ENCODE data around the gene NUP93. TPM values are rescaled to one million over a fixed set of nuclear protein-coding genes. Genes with fewer than 3 reads are reported as not detected.

NUP93 gene
- polyA plus RNA-seq, 1 donor from 2014 or later, result 237 TPM

GRCh38 chr16:56700631-56701030, 29.3 kb upstream of the NUP93 start:
- Histone ChIP-seq H3K9me3 (ENCODE audit: low read length) (no peaks in the 10 kb centered on the region), H3K4me2 (ENCODE audit: low read length) (no peak overlapping the region), H3K27ac (ENCODE audit: low read length) (no peak overlapping the region), H4K20me1 (ENCODE audit: insufficient read depth) (no peaks in the 10 kb centered on the region), H2AFZ (ENCODE audit: low read depth, low read length) (no peak overlapping the region), H3K27me3 (ENCODE audit: insufficient read depth, low read depth, low read length) (no peaks in the 10 kb centered on the region), H3K36me3 (ENCODE audit: insufficient read depth, low read length) (no peaks in the 10 kb centered on the region), H3K79me2 (replicated peaks; ENCODE audit: insufficient read depth, low read length) (no peaks in the 10 kb centered on the region), H3F3A (ENCODE audit: insufficient read depth, low read length, poor library complexity, severe bottlenecking) (no peaks in the 10 kb centered on the region), H3K9me2 (ENCODE audit: insufficient read depth, low read length) (no peaks in the 10 kb centered on the region), H3K9ac (ENCODE audit: low read length) (no peak overlapping the region), H3K4me3 (ENCODE audit: low read length) (no peak overlapping the region)
- TF ChIP-seq RAD21 (conservative IDR thresholded peaks at IDR 0.05) (no peak), POLR2AphosphoS5 (IDR thresholded peaks at IDR 0.05) (no peak), TAF1 (IDR thresholded peaks at IDR 0.05; ENCODE audit: low read depth) (no peak), EP300 (conservative IDR thresholded peaks at IDR 0.05; ENCODE audit: poor library complexity, severe bottlenecking) (no peak), EZH2 (IDR thresholded peaks at IDR 0.05; ENCODE audit: borderline replicate concordance, insufficient read depth, low read length, poor library complexity, severe bottlenecking) (no peak), REST (IDR thresholded peaks at IDR 0.05; ENCODE audit: borderline replicate concordance) (no peak), SMC3 (conservative IDR thresholded peaks at IDR 0.05; ENCODE audit: poor library complexity) (no peak), MXI1 (conservative IDR thresholded peaks at IDR 0.05; ENCODE audit: poor library complexity, severe bottlenecking) (no peak)

GRCh38 chr16:56701534-56701933, 28.4 kb upstream of the NUP93 start:
- Histone ChIP-seq H3F3A (ENCODE audit: insufficient read depth, low read length, poor library complexity, severe bottlenecking) (no peaks in the 10 kb centered on the region), H3K9me3 (ENCODE audit: low read length) (no peaks in the 10 kb centered on the region), H2AFZ (ENCODE audit: low read depth, low read length) (no peak overlapping the region), H3K79me2 (replicated peaks; ENCODE audit: insufficient read depth, low read length) (no peaks in the 10 kb centered on the region), H3K27me3 (ENCODE audit: insufficient read depth, low read depth, low read length) (no peaks in the 10 kb centered on the region), H3K36me3 (ENCODE audit: insufficient read depth, low read length) (no peaks in the 10 kb centered on the region), H3K9me2 (ENCODE audit: insufficient read depth, low read length) (no peaks in the 10 kb centered on the region), H4K20me1 (ENCODE audit: insufficient read depth) (no peaks in the 10 kb centered on the region), H3K27ac (ENCODE audit: low read length) (no peak overlapping the region), H3K4me3 (ENCODE audit: low read length) (no peak overlapping the region), H3K4me2 (ENCODE audit: low read length) (no peak overlapping the region), H3K9ac (ENCODE audit: low read length) (no peak overlapping the region)
- TF ChIP-seq SMC3 (conservative IDR thresholded peaks at IDR 0.05; ENCODE audit: poor library complexity) (no peak), REST (IDR thresholded peaks at IDR 0.05; ENCODE audit: borderline replicate concordance) (no peak), POLR2AphosphoS5 (IDR thresholded peaks at IDR 0.05) (no peak), RAD21 (conservative IDR thresholded peaks at IDR 0.05) (no peak), EP300 (conservative IDR thresholded peaks at IDR 0.05; ENCODE audit: poor library complexity, severe bottlenecking) (no peak)
